Urothelium cell line (cell line): ENCODE measurements around the gene BLOC1S4.

Experiments used
- DNase-seq: peaks from one replicate; pipeline ENCODE4 v3.0.0; 2011; ENCODE audit warnings: low spot score, mixed read lengths
- FAIRE-seq: peaks from 2 replicates; lab custom pipeline; 2011; peaks lifted over from hg19 to GRCh38; lab: Jason Lieb, UNC

BLOC1S4 gene

GRCh38 chr4:6760865-6761264 lies 44.9 kb downstream of the BLOC1S4 start:
- DNase-seq (no peak), FAIRE-seq (no peak)

- no peak for FAIRE-seq
- DNase-seq, result no peak
Observed at GRCh38 chr4:6761649-6762615, 46.0 kb downstream of the BLOC1S4 start.

- FAIRE-seq (no peak), DNase-seq (no peak)
Observed at GRCh38 chr4:6763330-6763851, 47.4 kb downstream of the BLOC1S4 start.

DNA sequence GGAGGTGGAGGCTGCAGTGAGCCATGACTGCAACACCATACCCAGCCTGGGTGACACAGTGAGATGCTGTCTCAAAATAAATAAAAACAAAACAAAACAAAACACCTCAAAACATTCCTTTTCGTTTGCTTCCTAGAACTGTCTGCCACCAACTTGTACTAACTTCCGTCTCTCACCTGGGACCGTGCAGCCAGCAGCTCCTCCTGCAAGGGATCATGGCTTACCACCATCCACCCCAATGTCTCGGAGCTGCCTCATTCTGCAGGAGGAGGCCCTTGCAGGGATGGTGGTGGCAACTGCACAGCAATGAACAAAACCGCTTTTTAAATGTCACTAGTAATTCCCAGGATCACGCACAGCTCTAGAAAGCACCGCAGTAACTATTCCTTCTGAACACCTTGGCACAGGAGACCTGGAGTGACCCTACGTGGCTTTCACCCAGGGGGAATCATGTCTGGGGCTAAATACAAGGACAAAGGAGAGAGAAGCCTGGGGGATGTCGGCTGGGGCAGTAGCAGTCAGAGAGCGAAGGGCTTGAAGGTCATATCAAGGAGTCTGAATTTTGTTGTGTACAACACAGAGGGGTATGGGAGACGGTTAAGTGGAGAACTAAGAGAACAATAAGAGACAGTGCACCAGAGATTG lies 49.1 kb downstream of the BLOC1S4 start:
- DNase-seq (no peak), FAIRE-seq (no peak)

DNA sequence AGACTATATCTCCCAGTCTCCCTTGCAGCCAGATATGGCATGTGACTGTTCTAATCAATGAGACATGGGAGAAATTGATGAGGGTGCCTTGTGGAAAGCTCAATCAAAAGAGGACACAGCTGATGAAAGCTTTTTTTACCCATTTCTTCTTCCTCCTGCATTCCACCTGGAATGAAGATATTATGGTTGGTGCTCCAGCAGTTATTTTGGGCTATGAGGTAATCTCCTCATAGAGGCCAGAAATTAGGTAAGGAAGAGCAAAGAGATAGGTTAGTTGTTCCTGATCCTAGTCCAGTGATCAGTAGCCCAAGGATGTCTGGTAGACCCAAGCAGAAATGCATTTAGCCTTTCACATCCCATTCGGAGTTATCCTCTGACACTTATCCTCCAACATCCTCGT lies 49.7 kb downstream of the BLOC1S4 start:
- no peak for FAIRE-seq
- no peak for DNase-seq
